Keratinocyte (primary cell): ENCODE data around the gene SLC38A2. TPM values are rescaled to one million over a fixed set of nuclear protein-coding genes. Genes with fewer than 3 reads are reported as not detected.

Experiments
- DNase-seq: peaks from one replicate; pipeline ENCODE4 v3.0.0-alpha.2; 2011; ENCODE audit warnings: low read depth, missing footprints, low spot score
- FAIRE-seq: peaks from 2 replicates; lab custom pipeline; 2011; peaks lifted over from hg19 to GRCh38; lab: Jason Lieb, UNC
- H2AFZ ChIP-seq: 2 replicates; pipeline ENCODE4 v1.6.0; 2012; ENCODE audit warnings: low read length, control low read depth, inconsistent platforms; ENCODE audit not compliant: control insufficient read depth
- H3K27ac ChIP-seq: 2 replicates; pipeline ENCODE4 v1.5.1; 2011; ENCODE audit warnings: low read length; ENCODE audit not compliant: control insufficient read depth, insufficient read depth
- H3K27me3 ChIP-seq: 3 replicates; pipeline ENCODE4 v1.6.0; 2011; ENCODE audit warnings: low read length; ENCODE audit not compliant: control insufficient read depth, insufficient read depth; ENCODE audit errors: extremely low read depth
- H3K36me3 ChIP-seq, 2 experiments: 2 replicates in 1 of 2; 3 replicates in 1 of 2; pipeline ENCODE4 v1.5.1; 2011; ENCODE audit warnings: low read length in 2 of 2, mild to moderate bottlenecking in 1 of 2; ENCODE audit not compliant: control insufficient read depth in 2 of 2, insufficient read depth in 2 of 2; ENCODE audit errors: extremely low read depth in 1 of 2
- H3K4me1 ChIP-seq: 3 replicates; pipeline ENCODE4 v1.5.1; 2011; ENCODE audit warnings: low read length; ENCODE audit not compliant: control insufficient read depth, insufficient read depth; ENCODE audit errors: extremely low read depth
- H3K4me2 ChIP-seq: 3 replicates; pipeline ENCODE4 v1.6.0; 2011; ENCODE audit warnings: low read depth, low read length; ENCODE audit not compliant: control insufficient read depth, insufficient read depth; ENCODE audit errors: extremely low read depth
- H3K4me3 ChIP-seq, 3 experiments: fragments of 200-600 bp in 1 of 3; sonication (generic) in 1 of 3; 2 replicates in 2 of 3; 3 replicates in 1 of 3; pipeline ENCODE4 v1.5.1; 2011 to 2016; ENCODE audit warnings: low read length in 3 of 3, mild to moderate bottlenecking in 3 of 3, control low read depth in 2 of 3, inconsistent platforms in 1 of 3, low read depth in 1 of 3, mixed read lengths in 1 of 3, mixed run types in 1 of 3, moderate library complexity in 1 of 3; ENCODE audit not compliant: control insufficient read depth in 2 of 3, insufficient read depth in 2 of 3; ENCODE audit errors: extremely low read depth in 1 of 3
- H3K79me2 ChIP-seq: 2 replicates; pipeline ENCODE4 v1.6.0; 2012; ENCODE audit warnings: low read length; ENCODE audit not compliant: control insufficient read depth, insufficient read depth
- H3K9ac ChIP-seq: 3 replicates; pipeline ENCODE4 v1.6.0; 2011; ENCODE audit warnings: low read length; ENCODE audit not compliant: control insufficient read depth, insufficient read depth; ENCODE audit errors: extremely low read depth
- H3K9me1 ChIP-seq: 3 replicates; pipeline ENCODE4 v1.6.0; 2011; ENCODE audit warnings: low read length; ENCODE audit not compliant: control insufficient read depth, insufficient read depth; ENCODE audit errors: extremely low read depth
- H3K9me3 ChIP-seq: 2 replicates; pipeline ENCODE4 v1.5.1; 2012; ENCODE audit warnings: low read depth, low read length; ENCODE audit not compliant: control insufficient read depth
- H4K20me1 ChIP-seq: 3 replicates; pipeline ENCODE4 v1.6.0; 2011; ENCODE audit warnings: low read length; ENCODE audit not compliant: control insufficient read depth, insufficient read depth; ENCODE audit errors: extremely low read depth
- EZH2 ChIP-seq: IDR thresholded peaks from one replicate; pipeline ENCODE4 v1.6.1; 2012; ENCODE audit warnings: inconsistent platforms, mild to moderate bottlenecking, low read length, moderate library complexity
- dilution Hi-C: fragments of 300-500 bp; cut with MboI; formaldehyde crosslinking; loops from one replicate; pipeline ENCODE4 v1.7.0; 2020; ENCODE audit warnings: low sequenced_read_pairs; ENCODE audit not compliant: extremely low pct_ligation_motif_present
- polyA plus RNA-seq, 5 experiments: library from polyadenylated mRNA; depleted of rRNA in 3 of 5; stranded (reverse) in 3 of 5; stranded (forward) in 1 of 5; unstranded in 1 of 5; fragments of >200 nt; gene quantifications; 1 replicate in 1 of 5; 2 replicates in 3 of 5; 3 replicates in 1 of 5; pipeline versions ENCODE4 v1.2.1 to v1.2.3, GENCODE V29; 2011 to 2012; ENCODE audit warnings: missing spikeins in 2 of 5, low read depth in 1 of 5, low replicate concordance in 1 of 5
- TF ChIP-seq, protein P1 (sequence below), 3 experiments: IDR thresholded peaks in 1 of 3; conservative IDR thresholded peaks in 1 of 3; optimal IDR thresholded peaks in 1 of 3; 2 replicates in 2 of 3; 3 replicates in 1 of 3; pipeline versions ENCODE3 to v1.5.1; 2011; ENCODE audit warnings: low read length in 3 of 3, mild to moderate bottlenecking in 3 of 3, moderate library complexity in 2 of 3, control low read depth in 1 of 3, inconsistent platforms in 1 of 3; ENCODE audit not compliant: insufficient read depth in 2 of 3; ENCODE audit errors: extremely low read depth in 1 of 3

Gene SLC38A2
- polyA plus RNA-seq, 1 donor (not counting 4 experiments of a cell fraction or from before 2014, with no cell fraction given), result 577 TPM

DNA sequence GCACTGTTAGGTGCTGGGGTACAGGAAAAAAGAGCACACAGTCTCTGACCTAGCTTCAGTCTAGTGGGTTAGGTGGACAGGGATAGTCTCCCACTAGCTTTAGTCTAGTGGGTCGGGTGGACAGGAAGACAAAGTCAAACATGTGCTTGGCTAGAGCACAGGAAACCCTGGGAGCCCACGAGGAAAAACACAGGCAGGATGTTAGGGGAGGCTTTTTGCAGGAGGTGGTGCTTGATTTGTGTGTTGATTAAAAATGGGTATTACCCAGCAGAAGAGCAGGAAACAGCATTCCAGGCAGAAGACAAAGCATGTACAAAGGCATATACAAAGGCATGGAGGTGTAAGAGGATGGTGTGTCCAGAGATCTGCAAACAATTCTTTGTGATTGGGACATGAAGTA lies 23.3 kb downstream of the SLC38A2 start:
- no peak for TF ChIP-seq EZH2
- TF ChIP-seq, protein P1, sequence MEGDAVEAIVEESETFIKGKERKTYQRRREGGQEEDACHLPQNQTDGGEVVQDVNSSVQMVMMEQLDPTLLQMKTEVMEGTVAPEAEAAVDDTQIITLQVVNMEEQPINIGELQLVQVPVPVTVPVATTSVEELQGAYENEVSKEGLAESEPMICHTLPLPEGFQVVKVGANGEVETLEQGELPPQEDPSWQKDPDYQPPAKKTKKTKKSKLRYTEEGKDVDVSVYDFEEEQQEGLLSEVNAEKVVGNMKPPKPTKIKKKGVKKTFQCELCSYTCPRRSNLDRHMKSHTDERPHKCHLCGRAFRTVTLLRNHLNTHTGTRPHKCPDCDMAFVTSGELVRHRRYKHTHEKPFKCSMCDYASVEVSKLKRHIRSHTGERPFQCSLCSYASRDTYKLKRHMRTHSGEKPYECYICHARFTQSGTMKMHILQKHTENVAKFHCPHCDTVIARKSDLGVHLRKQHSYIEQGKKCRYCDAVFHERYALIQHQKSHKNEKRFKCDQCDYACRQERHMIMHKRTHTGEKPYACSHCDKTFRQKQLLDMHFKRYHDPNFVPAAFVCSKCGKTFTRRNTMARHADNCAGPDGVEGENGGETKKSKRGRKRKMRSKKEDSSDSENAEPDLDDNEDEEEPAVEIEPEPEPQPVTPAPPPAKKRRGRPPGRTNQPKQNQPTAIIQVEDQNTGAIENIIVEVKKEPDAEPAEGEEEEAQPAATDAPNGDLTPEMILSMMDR (optimal IDR thresholded peaks at IDR 0.05 in 1 of 3, IDR thresholded peaks at IDR 0.05 in 1 of 3, conservative IDR thresholded peaks at IDR 0.05 in 1 of 3; ENCODE audit: extremely low read depth in 1 of 3, insufficient read depth in 2 of 3, low read length in 3 of 3), result no peak
- no peak overlapping the region for H3K4me3 ChIP-seq
- H3K27me3 ChIP-seq, result no peaks in the 10 kb centered on the region
- H3K36me3 ChIP-seq, result no peaks in the 10 kb centered on the region
- no peaks in the 10 kb centered on the region for H3K4me1 ChIP-seq
- dilution Hi-C loops, result no loop called here
- DNase-seq, result no peak
- H3K9me3 ChIP-seq, result no peaks in the 10 kb centered on the region
- H3K4me2 ChIP-seq, result no peak overlapping the region
- no peak overlapping the region for H3K27ac ChIP-seq
- H3K9me1 ChIP-seq, result no peaks in the 10 kb centered on the region
- no peaks in the 10 kb centered on the region for H4K20me1 ChIP-seq
- no peak overlapping the region for H3K9ac ChIP-seq
- no peak overlapping the region for H2AFZ ChIP-seq
- no peaks in the 10 kb centered on the region for H3K79me2 ChIP-seq
- FAIRE-seq, result no peak

DNA sequence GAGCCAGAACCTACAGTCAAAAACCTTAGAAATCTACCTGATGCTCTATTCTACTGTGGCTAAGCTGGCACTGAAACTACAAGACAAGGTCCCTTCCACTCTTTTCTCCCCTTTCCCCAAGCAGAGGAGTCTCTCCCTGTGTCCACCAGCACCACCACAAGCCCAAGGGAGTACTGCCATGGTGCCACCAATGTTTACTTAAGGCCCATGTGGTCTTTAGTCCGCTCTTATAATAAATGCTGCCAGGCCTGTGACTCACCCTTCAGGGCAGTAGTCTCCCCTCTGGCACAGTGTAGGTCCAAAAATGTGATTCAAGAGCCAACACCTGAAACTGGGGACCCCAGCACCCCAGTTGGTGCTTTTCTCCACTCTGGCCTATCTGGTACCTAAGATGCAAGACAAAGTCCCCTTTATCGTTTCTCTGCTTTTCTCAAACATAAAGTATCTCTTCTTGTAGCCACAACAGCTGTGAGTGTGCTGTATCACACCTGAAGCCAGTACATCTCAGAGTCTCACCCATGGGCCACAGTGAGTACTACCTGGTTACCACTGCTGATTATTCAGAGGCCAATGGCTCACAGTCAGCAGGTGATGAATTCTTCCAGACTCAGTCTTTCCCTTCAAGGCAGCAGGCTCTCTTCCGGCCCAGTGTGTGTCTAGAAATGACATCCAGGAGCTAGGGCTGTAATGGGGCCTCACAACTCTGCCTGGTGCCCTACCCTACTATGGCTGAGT lies 29.3 kb downstream of the SLC38A2 start:
- DNase-seq (no peak), FAIRE-seq (no peak)
- Histone ChIP-seq H3K79me2 (no peaks in the 10 kb centered on the region), H3K4me2 (peak overlapping the region; percentile 45), H3K36me3 (no peaks in the 10 kb centered on the region), H3K9me3 (no peaks in the 10 kb centered on the region), H3K9me1 (no peaks in the 10 kb centered on the region), H3K27ac (peak overlapping the region; percentile 10), H3K27me3 (no peaks in the 10 kb centered on the region), H2AFZ (no peak overlapping the region), H4K20me1 (no peaks in the 10 kb centered on the region), H3K9ac (no peak overlapping the region), H3K4me3 (no peak overlapping the region), H3K4me1 (peaks cover 13% of the 10 kb centered on the region)
- dilution Hi-C loops, result no loop called here
- TF ChIP-seq EZH2, result no peak
- TF ChIP-seq, protein P1 (optimal IDR thresholded peaks at IDR 0.05 in 1 of 3, IDR thresholded peaks at IDR 0.05 in 1 of 3, conservative IDR thresholded peaks at IDR 0.05 in 1 of 3; ENCODE audit: extremely low read depth in 1 of 3, insufficient read depth in 2 of 3, low read length in 3 of 3), result no peak
